GM12878 (cell line): ENCODE data around the gene NR2F6.

Experiments
- EZH2 ChIP-seq: IDR thresholded peaks from 2 replicates; pipeline ENCODE4 v1.6.1; 2012; ENCODE audit warnings: low read depth, mild to moderate bottlenecking, control low read depth, inconsistent platforms, low read length, borderline replicate concordance; ENCODE audit not compliant: control insufficient read depth
- GABPA ChIP-seq: IDR thresholded peaks from 2 replicates; pipeline ENCODE4 v1.6.1; 2014; ENCODE audit warnings: antibody characterized with exemption, low read depth, mild to moderate bottlenecking, inconsistent platforms
- IKZF1 ChIP-seq: fragments of 450-650 bp; conservative IDR thresholded peaks from 2 replicates; pipeline ENCODE4 v1.6.1; 2017; ENCODE audit warnings: antibody characterized with exemption, mild to moderate bottlenecking
- RBBP5 ChIP-seq: fragments of 200-600 bp; sonication (generic); conservative IDR thresholded peaks from 2 replicates; pipeline ENCODE4 v1.6.1; 2016

- TF ChIP-seq EZH2 (no peak), GABPA (no peak), IKZF1 (no peak), RBBP5 (no peak)
Measured at GRCh38 chr19:17211547-17212446, 33.9 kb downstream of the NR2F6 start.
